Sigmoid colon (tissue), 7 donors: ENCODE measurements around the gene PAOX. TPM values are rescaled to one million over a fixed set of nuclear protein-coding genes. Genes with fewer than 3 reads are reported as not detected.
"Not testable (repeated sequence)": the region's sequence is repeated elsewhere in the genome, so short reads cannot be mapped to it uniquely, and the experiment has no call there.

ENCODE experiments used
- DNase-seq: peaks from one replicate; pipeline ENCODE4 v3.0.0-alpha.2; 2019
- H3K27ac ChIP-seq, 4 donors: fragments of 200-600 bp; sonication (generic); one replicate each; pipeline ENCODE4 v1.5.1; 2016 to 2019; ENCODE audit warnings: mild to moderate bottlenecking in 1 of 4
- H3K27me3 ChIP-seq, 3 donors: fragments of 200-600 bp; sonication (generic); one replicate each; pipeline ENCODE4 v1.5.1; 2019; ENCODE audit warnings: mild to moderate bottlenecking in 1 of 3
- H3K36me3 ChIP-seq, 4 donors: fragments of 200-600 bp; sonication (generic); one replicate each; pipeline ENCODE4 v1.5.1; 2016 to 2019
- H3K4me1 ChIP-seq, 4 donors: fragments of 200-600 bp; sonication (generic); one replicate each; pipeline ENCODE4 v1.5.1; 2017 to 2019
- H3K4me3 ChIP-seq, 4 donors: fragments of 200-600 bp; sonication (generic); one replicate each; pipeline ENCODE4 v1.5.1; 2017 to 2019; ENCODE audit warnings: mild to moderate bottlenecking in 2 of 4, moderate library complexity in 1 of 4
- H3K9me3 ChIP-seq, 4 donors: fragments of 200-600 bp in 3 of 4; sonication (generic) in 3 of 4; one replicate each; pipeline versions ENCODE4 v1.5.1 to v1.6.1; 2013 to 2019
- EP300 ChIP-seq, 4 donors: sonication (generic); formaldehyde crosslinking; IDR thresholded peaks; one replicate each; pipeline ENCODE4 v1.6.1; 2017; ENCODE audit warnings: antibody characterized with exemption in 4 of 4
- POLR2A ChIP-seq, 2 donors: fragments of 450-650 bp; IDR thresholded peaks; one replicate each; pipeline ENCODE4 v1.6.1; 2016; ENCODE audit warnings: antibody characterized with exemption in 2 of 2, mild to moderate bottlenecking in 2 of 2, moderate library complexity in 2 of 2
- POLR2AphosphoS5 ChIP-seq, 4 donors: sonication (generic); formaldehyde crosslinking; IDR thresholded peaks; one replicate each; pipeline ENCODE4 v1.6.1; 2017; ENCODE audit warnings: antibody characterized with exemption in 4 of 4
- WGBS, 2 donors: extraction: QIAGEN DNeasy Blood & Tissue Kit; methylation state at CpG; one replicate each; pipeline ENCODE4 v1.1.7; 2013; 5-methylcytosine and 5-hydroxymethylcytosine counted together
- intact Hi-C: fragments of 100-400 bp; cut with DNase I; formaldehyde crosslinking; loops from one replicate; pipeline ENCODE4 v1.15.1; 2023
- polyA plus RNA-seq, 3 donors: library from polyadenylated mRNA; stranded (reverse); fragments of 200-250 nt; gene quantifications; one replicate each; pipeline ENCODE4 v1.2.3, GENCODE V29; 2013
- total RNA-seq, 4 donors: library from RNA; depleted of rRNA; stranded (reverse); fragments of >200 nt; gene quantifications; one replicate each; pipeline ENCODE4 v1.1.0, GENCODE V29; 2016
- TF ChIP-seq, protein P1 (sequence below), 4 experiments: fragments of 450-650 bp in 3 of 4; fragments of 200-600 bp in 1 of 4; IDR thresholded peaks; one replicate each; pipeline ENCODE4 v1.5.1; 2016 to 2019; ENCODE audit warnings: antibody characterized with exemption in 4 of 4, mild to moderate bottlenecking in 3 of 4, moderate library complexity in 2 of 4
- donor health status: healthy with polysubstance abuse.
- donor health status: Bipolar disorder and iron deficiency.
- donor health status: healthy.

PAOX gene
- total and polyA plus RNA-seq, 7 donors = 5.4 to 11.8 (median 8.7) TPM

DNA sequence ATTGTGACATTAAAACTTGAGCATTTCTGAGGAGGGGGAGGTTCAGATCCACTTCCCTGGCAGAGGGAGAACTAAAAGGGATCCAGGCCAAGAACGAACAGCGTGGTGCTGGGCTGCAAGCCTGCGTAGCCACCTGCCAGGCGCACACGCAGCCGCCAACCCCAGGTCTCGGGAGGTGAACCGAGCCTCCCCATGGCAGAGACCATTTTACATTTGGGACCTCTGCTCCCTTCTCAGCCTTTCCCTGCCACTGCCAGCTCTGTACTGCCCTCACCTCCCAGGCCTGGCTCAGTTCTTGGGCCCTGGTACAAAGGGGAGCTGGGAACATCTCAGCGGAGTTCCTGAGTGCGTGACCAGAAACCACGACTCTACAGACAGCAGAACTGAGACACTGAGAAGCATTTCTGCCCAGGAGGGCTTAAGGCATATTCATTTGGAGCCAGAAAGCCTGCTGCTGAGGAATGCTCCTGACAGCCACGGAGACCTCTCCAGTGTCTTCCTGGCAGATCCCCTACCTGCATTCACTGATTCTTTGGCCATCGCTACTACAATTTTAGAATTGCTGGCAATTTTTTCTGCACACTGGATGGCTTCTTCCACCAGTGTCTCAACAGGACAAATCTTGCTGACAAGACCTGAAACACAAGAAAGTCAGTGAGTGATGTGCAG is 13.5 kb upstream of the PAOX start:
- no peaks in the 10 kb centered on the region for H3K27me3 ChIP-seq
- peaks cover 33 to 86% (median 52%) of the 10 kb centered on the region in 4 donors for H3K36me3 ChIP-seq
- no peak overlapping the region for H3K27ac ChIP-seq
- H3K4me1 ChIP-seq = no peaks in the 10 kb centered on the region
- intact Hi-C loops = no loop called here
- no peaks in the 10 kb centered on the region for H3K9me3 ChIP-seq
- no peak overlapping the region for H3K4me3 ChIP-seq
- TF ChIP-seq EP300 (IDR thresholded peaks at IDR 0.05) (no peak), POLR2A (IDR thresholded peaks at IDR 0.05) (no peak), POLR2AphosphoS5 (IDR thresholded peaks at IDR 0.05) (no peak)
- TF ChIP-seq, protein P1, sequence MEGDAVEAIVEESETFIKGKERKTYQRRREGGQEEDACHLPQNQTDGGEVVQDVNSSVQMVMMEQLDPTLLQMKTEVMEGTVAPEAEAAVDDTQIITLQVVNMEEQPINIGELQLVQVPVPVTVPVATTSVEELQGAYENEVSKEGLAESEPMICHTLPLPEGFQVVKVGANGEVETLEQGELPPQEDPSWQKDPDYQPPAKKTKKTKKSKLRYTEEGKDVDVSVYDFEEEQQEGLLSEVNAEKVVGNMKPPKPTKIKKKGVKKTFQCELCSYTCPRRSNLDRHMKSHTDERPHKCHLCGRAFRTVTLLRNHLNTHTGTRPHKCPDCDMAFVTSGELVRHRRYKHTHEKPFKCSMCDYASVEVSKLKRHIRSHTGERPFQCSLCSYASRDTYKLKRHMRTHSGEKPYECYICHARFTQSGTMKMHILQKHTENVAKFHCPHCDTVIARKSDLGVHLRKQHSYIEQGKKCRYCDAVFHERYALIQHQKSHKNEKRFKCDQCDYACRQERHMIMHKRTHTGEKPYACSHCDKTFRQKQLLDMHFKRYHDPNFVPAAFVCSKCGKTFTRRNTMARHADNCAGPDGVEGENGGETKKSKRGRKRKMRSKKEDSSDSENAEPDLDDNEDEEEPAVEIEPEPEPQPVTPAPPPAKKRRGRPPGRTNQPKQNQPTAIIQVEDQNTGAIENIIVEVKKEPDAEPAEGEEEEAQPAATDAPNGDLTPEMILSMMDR (IDR thresholded peaks at IDR 0.05) = no peak
- no peak for DNase-seq
- WGBS, 2 donors = 83 to 88% methylated on average over 13 of the region's 13 CpGs

DNA sequence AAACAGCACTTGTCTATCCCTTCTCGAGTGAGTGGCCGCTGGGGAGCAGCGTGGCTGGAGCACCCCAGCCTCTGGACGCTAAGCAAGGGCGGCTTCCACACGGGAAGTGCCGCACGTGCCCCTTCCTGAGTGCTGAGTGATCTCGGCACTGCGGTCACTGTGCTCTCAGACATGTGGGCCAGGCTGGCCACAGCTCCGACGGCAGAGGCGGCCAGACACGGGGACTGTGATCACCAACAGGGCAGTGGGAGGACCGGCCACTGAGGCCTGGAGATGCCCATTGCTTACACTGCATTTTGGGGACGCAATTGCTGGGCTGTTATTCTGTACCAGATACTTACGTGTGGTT is 13.0 kb upstream of the PAOX start:
- Histone ChIP-seq H3K4me3 (no peak overlapping the region), H3K27me3 (no peaks in the 10 kb centered on the region), H3K27ac (no peak overlapping the region), H3K9me3 (no peaks in the 10 kb centered on the region), H3K4me1 (no peaks in the 10 kb centered on the region), H3K36me3 (peaks cover 33 to 89% (median 54%) of the 10 kb centered on the region in 4 donors)
- no peak for DNase-seq
- no peak for TF ChIP-seq POLR2A (IDR thresholded peaks at IDR 0.05)
- TF ChIP-seq, protein P1 (IDR thresholded peaks at IDR 0.05) = no peak
- no peak for TF ChIP-seq EP300 (IDR thresholded peaks at IDR 0.05)
- no peak for TF ChIP-seq POLR2AphosphoS5 (IDR thresholded peaks at IDR 0.05)
- whole genome bisulfite sequencing, 2 donors = 86 to 87% methylated on average over 17 of the region's 17 CpGs
- intact Hi-C loops = no loop called here

DNA sequence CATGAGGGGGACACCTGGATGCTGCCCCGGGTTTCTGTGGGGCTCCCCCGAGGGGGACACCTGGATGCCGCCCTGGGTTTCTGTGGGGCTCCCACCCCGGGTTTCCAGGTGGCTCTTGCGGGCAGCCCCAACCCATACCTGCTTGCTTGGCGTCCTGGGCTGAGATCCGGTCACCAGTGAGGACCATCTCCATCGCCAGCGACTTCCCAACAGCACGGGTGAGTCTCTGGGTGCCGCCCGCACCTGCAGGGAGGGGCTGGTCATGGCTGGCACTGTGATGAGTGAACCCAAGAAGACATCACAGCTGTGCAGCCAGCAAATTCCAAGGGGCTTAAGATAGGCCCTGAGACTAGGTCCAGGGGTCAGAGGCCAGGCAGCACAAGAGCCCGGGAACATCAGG is 12.3 kb upstream of the PAOX start:
- 95 to 96% methylated on average over 13 of the region's 13 CpGs for WGBS, 2 donors
- TF ChIP-seq, protein P1 (IDR thresholded peaks at IDR 0.05) = no peak
- TF ChIP-seq POLR2AphosphoS5 (IDR thresholded peaks at IDR 0.05) (no peak), EP300 (IDR thresholded peaks at IDR 0.05) (no peak), POLR2A (IDR thresholded peaks at IDR 0.05) (no peak)
- no peak overlapping the region for H3K27ac ChIP-seq
- H3K4me3 ChIP-seq = no peak overlapping the region
- no peaks in the 10 kb centered on the region for H3K9me3 ChIP-seq
- peaks cover 33 to 87% (median 54%) of the 10 kb centered on the region in 4 donors for H3K36me3 ChIP-seq
- H3K4me1 ChIP-seq = peaks cover 0 to 3% (median under 1%) of the 10 kb centered on the region in 4 donors
- no peaks in the 10 kb centered on the region for H3K27me3 ChIP-seq
- intact Hi-C loops = no loop called here
- no peak for DNase-seq

DNA sequence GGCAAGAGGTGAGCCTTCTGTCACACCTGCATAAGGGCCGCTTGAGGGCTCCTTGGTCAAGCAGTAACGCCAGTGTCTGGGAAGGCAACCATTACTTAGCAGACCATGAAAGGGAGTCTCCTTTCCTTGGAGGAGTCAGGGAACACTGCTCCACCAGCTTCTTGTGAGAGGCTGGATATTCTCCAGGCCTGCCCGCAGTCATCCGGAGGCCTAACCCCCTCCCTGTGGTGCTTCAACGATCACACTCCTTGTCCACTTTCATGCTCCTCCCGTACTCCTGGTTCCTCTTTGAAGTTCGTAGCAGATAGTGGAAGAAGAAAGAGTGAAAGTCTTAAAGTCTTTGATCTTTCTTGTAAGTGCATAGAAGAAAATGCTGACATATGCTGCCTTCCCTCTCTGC is 11.6 kb upstream of the PAOX start:
- 79 to 92% methylated on average over 4 to 5 of the region's 7 CpGs for WGBS, 2 donors
- H3K27ac ChIP-seq, H3K27me3 ChIP-seq, H3K4me3 ChIP-seq, intact Hi-C loops, DNase-seq, H3K9me3 ChIP-seq: not testable (repeated sequence)
- Histone ChIP-seq H3K36me3 (peaks cover 33 to 80% (median 49%) of the 10 kb centered on the region in 4 donors), H3K4me1 (peaks cover 0 to 10% (median 7%) of the 10 kb centered on the region in 4 donors)

DNA sequence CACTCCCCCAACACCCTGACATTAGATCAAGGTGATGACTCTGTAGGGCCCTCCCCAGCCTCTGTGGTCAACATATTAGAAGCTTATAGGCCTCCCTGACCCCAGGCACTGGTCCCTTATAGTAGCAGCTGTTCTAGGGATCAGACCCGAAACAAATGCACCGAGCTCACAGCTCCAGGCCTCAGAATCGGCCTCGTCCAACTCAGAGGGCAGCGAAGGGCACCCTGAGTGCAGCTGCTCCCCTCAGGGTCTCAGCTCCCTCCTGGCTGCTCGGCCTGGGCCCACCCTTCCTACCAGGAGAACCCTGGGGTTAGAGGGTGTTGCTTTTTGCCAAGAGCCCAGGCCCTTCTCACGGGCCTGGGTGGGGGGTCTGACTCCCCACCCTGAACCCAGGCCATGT is 10.9 kb upstream of the PAOX start:
- TF ChIP-seq POLR2AphosphoS5 (IDR thresholded peaks at IDR 0.05) = no peak
- no peak for TF ChIP-seq POLR2A (IDR thresholded peaks at IDR 0.05)
- no peak for TF ChIP-seq EP300 (IDR thresholded peaks at IDR 0.05)
- TF ChIP-seq, protein P1 (IDR thresholded peaks at IDR 0.05) = no peak
- H3K27me3 ChIP-seq = no peaks in the 10 kb centered on the region
- no peak for DNase-seq
- H3K4me3 ChIP-seq = no peak overlapping the region
- peaks cover 33 to 73% (median 46%) of the 10 kb centered on the region in 4 donors for H3K36me3 ChIP-seq
- WGBS, 2 donors = 95 to 98% methylated on average over 7 of the region's 7 CpGs
- H3K27ac ChIP-seq = no peak overlapping the region
- peaks cover 0 to 13% (median 9%) of the 10 kb centered on the region in 4 donors for H3K4me1 ChIP-seq
- intact Hi-C loops = no loop called here
- H3K9me3 ChIP-seq = no peaks in the 10 kb centered on the region
